Gastroesophageal sphincter (tissue), 4 donors: ENCODE measurements around the gene CARTPT. TPM values are rescaled to one million over a fixed set of nuclear protein-coding genes. Genes with fewer than 3 reads are reported as not detected.

Experiments
- ATAC-seq: fragments of 150-250 bp; one replicate; pipeline ENCODE4 v1.9.1; 2016; ENCODE audit warnings: mild to moderate bottlenecking, moderate library complexity
- H3K27ac ChIP-seq, 4 donors: fragments of 200-600 bp; sonication (generic) in 3 of 4; 1 replicate in 3 of 4; 2 replicates in 1 of 4; pipeline ENCODE4 v1.5.1; 2016 to 2019
- H3K27me3 ChIP-seq: fragments of 200-600 bp; sonication (generic); one replicate; pipeline ENCODE4 v1.5.1; 2019
- H3K36me3 ChIP-seq, 2 donors: fragments of 200-600 bp; sonication (generic); one replicate each; pipeline ENCODE4 v1.5.1; 2019; ENCODE audit warnings: control low read depth in 1 of 2
- H3K4me1 ChIP-seq, 3 donors: fragments of 200-600 bp; sonication (generic); 1 replicate in 2 of 3; 2 replicates in 1 of 3; pipeline ENCODE4 v1.5.1; 2016 to 2019; ENCODE audit warnings: control low read depth in 2 of 3
- H3K4me3 ChIP-seq, 2 donors: fragments of 200-600 bp; sonication (generic); one replicate each; pipeline ENCODE4 v1.5.1; 2019; ENCODE audit warnings: mild to moderate bottlenecking in 1 of 2, moderate library complexity in 1 of 2
- H3K9me3 ChIP-seq, 3 donors: fragments of 200-600 bp; sonication (generic); one replicate each; pipeline ENCODE4 v1.5.1; 2017 to 2019; ENCODE audit warnings: control low read depth in 2 of 3
- EP300 ChIP-seq: sonication (generic); formaldehyde crosslinking; IDR thresholded peaks from one replicate; pipeline ENCODE4 v1.6.1; 2017; ENCODE audit warnings: antibody characterized with exemption, mild to moderate bottlenecking
- POLR2A ChIP-seq, 2 donors: fragments of 450-650 bp; IDR thresholded peaks; one replicate each; pipeline ENCODE4 v1.6.1; 2017; ENCODE audit warnings: antibody characterized with exemption in 2 of 2, mild to moderate bottlenecking in 2 of 2, moderate library complexity in 1 of 2
- POLR2AphosphoS5 ChIP-seq: sonication (generic); formaldehyde crosslinking; IDR thresholded peaks from one replicate; pipeline ENCODE4 v1.6.1; 2017; ENCODE audit warnings: antibody characterized with exemption
- WGBS, 2 donors: methylation state at CpG; one replicate each; pipeline ENCODE4 v1.1.5; 2018; ENCODE audit warnings: low coverage in 1 of 2; 5-methylcytosine and 5-hydroxymethylcytosine counted together
- total RNA-seq, 4 donors: library from RNA; depleted of rRNA; stranded (reverse); fragments of >200 nt; gene quantifications; one replicate each; pipeline ENCODE4 v1.1.0, GENCODE V29; 2016
- TF ChIP-seq, protein P1 (sequence below), 4 experiments: fragments of 200-600 bp in 2 of 4; fragments of 450-650 bp in 2 of 4; sonication (generic) in 1 of 4; IDR thresholded peaks; one replicate each; pipeline ENCODE4 v1.5.1; 2017 to 2019; ENCODE audit warnings: antibody characterized with exemption in 4 of 4, mild to moderate bottlenecking in 2 of 4, moderate library complexity in 2 of 4

CARTPT gene
- total RNA-seq, 4 donors from 2014 or later: 1.1 to 40.2 (median 5.4) TPM

DNA sequence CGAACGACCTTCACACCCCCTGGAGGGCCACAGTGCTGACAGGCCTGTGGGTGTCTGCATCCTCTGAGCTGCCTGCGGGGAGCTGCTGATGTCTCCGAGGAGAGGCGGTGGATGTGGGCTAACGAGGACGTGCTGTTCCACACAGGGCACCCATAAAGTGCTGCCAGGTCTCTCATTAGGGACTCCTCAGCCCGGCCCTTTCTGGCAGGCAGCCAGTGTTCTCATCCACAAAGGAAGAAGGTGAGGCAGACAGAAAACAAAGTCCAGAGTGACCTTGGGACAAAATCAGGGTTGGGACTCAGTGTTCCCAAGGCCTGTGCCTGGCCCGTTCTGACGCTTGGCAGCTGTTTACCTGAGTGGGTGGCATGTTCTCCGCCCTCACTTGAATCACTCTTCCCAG, 29.3 kb downstream of the CARTPT start:
- Histone ChIP-seq H3K27ac (no peak overlapping the region), H3K4me3 (no peak overlapping the region), H3K9me3 (no peaks in the 10 kb centered on the region), H3K27me3 (peaks cover 4% of the 10 kb centered on the region), H3K36me3 (no peaks in the 10 kb centered on the region), H3K4me1 (peaks cover 0 to 2% (median 0%) of the 10 kb centered on the region in 3 donors)
- WGBS, 2 donors: 61 to 67% methylated on average over 4 of the region's 11 CpGs
- no peak for TF ChIP-seq EP300
- TF ChIP-seq POLR2AphosphoS5: no peak
- TF ChIP-seq, protein P1, sequence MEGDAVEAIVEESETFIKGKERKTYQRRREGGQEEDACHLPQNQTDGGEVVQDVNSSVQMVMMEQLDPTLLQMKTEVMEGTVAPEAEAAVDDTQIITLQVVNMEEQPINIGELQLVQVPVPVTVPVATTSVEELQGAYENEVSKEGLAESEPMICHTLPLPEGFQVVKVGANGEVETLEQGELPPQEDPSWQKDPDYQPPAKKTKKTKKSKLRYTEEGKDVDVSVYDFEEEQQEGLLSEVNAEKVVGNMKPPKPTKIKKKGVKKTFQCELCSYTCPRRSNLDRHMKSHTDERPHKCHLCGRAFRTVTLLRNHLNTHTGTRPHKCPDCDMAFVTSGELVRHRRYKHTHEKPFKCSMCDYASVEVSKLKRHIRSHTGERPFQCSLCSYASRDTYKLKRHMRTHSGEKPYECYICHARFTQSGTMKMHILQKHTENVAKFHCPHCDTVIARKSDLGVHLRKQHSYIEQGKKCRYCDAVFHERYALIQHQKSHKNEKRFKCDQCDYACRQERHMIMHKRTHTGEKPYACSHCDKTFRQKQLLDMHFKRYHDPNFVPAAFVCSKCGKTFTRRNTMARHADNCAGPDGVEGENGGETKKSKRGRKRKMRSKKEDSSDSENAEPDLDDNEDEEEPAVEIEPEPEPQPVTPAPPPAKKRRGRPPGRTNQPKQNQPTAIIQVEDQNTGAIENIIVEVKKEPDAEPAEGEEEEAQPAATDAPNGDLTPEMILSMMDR (IDR thresholded peaks at IDR 0.05): no peak
- TF ChIP-seq POLR2A (IDR thresholded peaks at IDR 0.05): no peak
- no peak for ATAC-seq

DNA sequence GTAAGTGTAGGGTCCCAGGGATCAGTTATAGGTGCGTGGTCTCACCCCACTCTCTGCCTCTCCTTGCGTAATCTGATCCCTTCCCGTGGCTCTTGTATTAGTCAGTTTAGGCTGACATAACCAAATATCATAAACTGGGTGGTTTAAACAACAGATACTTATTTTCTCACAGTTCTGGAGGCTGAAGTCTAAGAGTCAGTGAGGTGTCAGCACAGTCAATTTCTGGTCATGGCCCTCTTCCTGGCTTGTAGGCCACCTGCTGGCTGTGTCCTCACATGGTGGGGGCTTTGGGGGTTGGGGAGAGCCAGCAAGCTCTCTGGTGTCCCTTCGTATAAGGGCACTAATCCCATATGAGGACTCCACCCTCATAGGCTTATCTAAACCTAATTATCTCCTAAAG, 32.3 kb downstream of the CARTPT start:
- Histone ChIP-seq H3K36me3 (no peaks in the 10 kb centered on the region), H3K27ac (no peak overlapping the region), H3K4me1 (no peaks in the 10 kb centered on the region), H3K9me3 (no peaks in the 10 kb centered on the region), H3K27me3 (peaks cover 4% of the 10 kb centered on the region), H3K4me3 (no peak overlapping the region)
- TF ChIP-seq, protein P1 (IDR thresholded peaks at IDR 0.05): no peak
- no peak for TF ChIP-seq EP300
- TF ChIP-seq POLR2AphosphoS5: no peak
- TF ChIP-seq POLR2A (IDR thresholded peaks at IDR 0.05): no peak
- 80% methylated on average over 2 of the region's 4 CpGs; no CpG with 5 or more reads in 1 of the 2 donors for WGBS, 2 donors
- no peak for ATAC-seq

DNA sequence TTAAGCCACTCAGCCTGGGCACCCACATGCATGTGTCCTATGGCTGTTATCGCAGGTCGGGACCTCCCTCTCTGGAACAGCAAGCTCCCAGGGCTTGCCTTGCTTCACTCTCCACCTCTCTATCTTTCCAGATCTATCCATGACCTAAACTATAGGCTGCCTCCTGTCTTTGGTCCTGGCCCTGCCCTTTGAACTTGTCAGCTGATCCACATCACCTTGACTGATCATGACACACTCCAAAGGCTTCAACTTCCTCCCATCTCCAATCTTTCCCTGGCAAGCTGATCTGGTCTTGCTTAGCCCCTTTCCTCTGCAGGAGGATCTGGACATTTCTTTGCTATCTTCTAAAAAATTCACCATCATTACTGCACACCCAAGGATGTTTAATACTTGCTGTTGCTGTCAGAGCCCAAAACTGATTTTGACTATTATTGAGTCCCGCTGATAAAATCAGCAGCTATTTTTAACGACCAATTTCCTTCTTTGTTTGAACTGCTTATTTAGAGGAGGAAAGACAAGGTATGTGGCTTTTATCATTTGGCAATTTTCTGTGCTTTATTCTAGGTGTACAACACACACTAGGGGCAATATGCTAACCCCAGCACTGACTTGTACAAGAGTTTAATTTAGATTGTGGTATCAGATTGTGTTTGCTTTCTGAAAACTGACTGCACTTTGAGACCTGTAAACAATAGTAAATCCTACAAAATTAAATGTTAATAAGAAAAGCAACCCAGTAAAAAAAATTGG, 33.5 kb downstream of the CARTPT start:
- 79% methylated on average over 4 of the region's 4 CpGs; no CpG with 5 or more reads in 1 of the 2 donors for WGBS, 2 donors
- Histone ChIP-seq H3K36me3 (no peaks in the 10 kb centered on the region), H3K27ac (no peak overlapping the region), H3K27me3 (peaks cover 4% of the 10 kb centered on the region), H3K4me3 (no peak overlapping the region), H3K4me1 (peaks cover 0 to 3% (median 0%) of the 10 kb centered on the region in 3 donors), H3K9me3 (no peaks in the 10 kb centered on the region)
- TF ChIP-seq POLR2AphosphoS5: no peak
- no peak for TF ChIP-seq POLR2A (IDR thresholded peaks at IDR 0.05)
- TF ChIP-seq, protein P1 (IDR thresholded peaks at IDR 0.05): no peak
- TF ChIP-seq EP300: no peak
- no peak for ATAC-seq

DNA sequence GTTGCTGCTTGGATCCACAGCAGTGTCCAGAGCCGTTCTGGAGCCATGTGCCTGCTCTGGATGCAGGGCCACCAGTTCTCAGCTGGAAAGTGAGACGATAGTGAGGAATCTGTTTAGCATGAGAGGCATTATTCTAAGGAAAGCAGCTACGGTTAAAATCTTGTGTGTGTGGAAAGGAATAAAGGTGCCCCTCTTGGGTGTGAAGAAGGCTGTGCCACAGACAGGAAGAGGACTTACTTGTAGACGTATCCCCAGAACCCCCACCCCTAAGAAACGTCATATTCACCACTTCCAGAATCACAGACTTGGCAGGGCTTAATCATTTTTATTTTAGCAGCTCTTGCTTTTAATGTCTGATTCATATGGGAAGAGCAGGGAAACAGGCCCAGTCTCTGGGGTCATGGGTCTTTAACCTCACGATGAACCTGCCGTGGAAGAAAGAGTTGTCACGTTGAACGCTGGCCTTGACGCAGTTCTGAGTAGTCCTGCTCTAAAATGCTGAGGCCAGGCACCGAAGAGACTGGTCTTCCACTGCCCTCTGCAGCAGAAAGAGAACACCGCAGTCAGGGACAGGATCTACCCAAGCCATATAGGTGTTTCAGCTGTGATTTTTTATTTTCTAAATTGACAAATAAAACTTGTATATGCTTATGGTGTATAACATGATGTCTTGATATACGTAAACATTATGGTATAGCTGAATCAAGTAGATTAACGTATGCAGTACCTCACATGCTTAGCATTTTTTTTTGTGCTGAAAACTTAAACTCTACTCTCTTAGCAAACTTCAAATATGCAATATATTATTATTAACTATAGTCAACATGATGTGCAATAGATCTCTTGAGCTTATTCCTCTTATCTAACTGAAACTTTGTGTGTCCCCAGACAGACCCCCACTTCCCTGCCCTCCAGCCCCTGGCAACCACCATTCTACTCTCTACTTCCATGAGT, 38.8 kb downstream of the CARTPT start:
- peak overlapping the region in 1 of 2 donors; percentile 31 for H3K4me3 ChIP-seq

More for the DNA sequence above, 38.8 kb downstream of the CARTPT start:
- 6 to 7% methylated on average over 13 to 14 of the region's 14 CpGs for WGBS, 2 donors
- TF ChIP-seq EP300: no peak
- TF ChIP-seq, protein P1 (IDR thresholded peaks at IDR 0.05): peak; percentile 48 to 76 (median 72)
- TF ChIP-seq POLR2A (IDR thresholded peaks at IDR 0.05): no peak
- Histone ChIP-seq H3K36me3 (no peaks in the 10 kb centered on the region), H3K4me1 (peaks cover 0 to 9% (median 0%) of the 10 kb centered on the region in 3 donors), H3K27ac (peak overlapping the region in 1 of 4 donors; percentile 42), H3K9me3 (no peaks in the 10 kb centered on the region), H3K27me3 (peaks cover 4% of the 10 kb centered on the region)
- ATAC-seq: peak; percentile 83
